Fibroblast of the aortic adventitia (primary cell): Measurements from ENCODE around the gene SH3RF3. TPM values are rescaled to one million over a fixed set of nuclear protein-coding genes. Genes with fewer than 3 reads are reported as not detected.

Experiments
- DNase-seq: peaks from one replicate; pipeline ENCODE4 v3.0.0-alpha.2; 2010; ENCODE audit warnings: low read depth
- H3K4me3 ChIP-seq: 2 replicates; pipeline ENCODE4 v1.5.1; 2011; ENCODE audit warnings: low read depth, mild to moderate bottlenecking, control low read depth, low read length, moderate library complexity
- CTCF ChIP-seq: IDR thresholded peaks from 2 replicates; pipeline ENCODE4 v1.5.1; 2011; ENCODE audit warnings: mild to moderate bottlenecking, low read length, control low read depth, inconsistent platforms; ENCODE audit not compliant: insufficient read depth
- total RNA-seq: library from RNA; depleted of rRNA; stranded (reverse); fragments of >200 nt; gene quantifications from 2 replicates; pipeline ENCODE4 v1.2.3, GENCODE V29; 2012; ENCODE audit warnings: low replicate concordance

The SH3RF3 gene
- total RNA-seq, 1 donor = 8.4 TPM

- no peak for DNase-seq
- H3K4me3 ChIP-seq = no peak overlapping the region
- no peak for TF ChIP-seq CTCF
Measured at GRCh38 chr2:109428841-109429566, 300.0 kb downstream of the SH3RF3 start.

- H3K4me3 ChIP-seq = no peak overlapping the region
- no peak for TF ChIP-seq CTCF
- DNase-seq = no peak
Measured at GRCh38 chr2:109429567-109430328, 300.7 kb downstream of the SH3RF3 start.

GRCh38 chr2:109430329-109430636 lies 301.3 kb downstream of the SH3RF3 start:
- DNase-seq = no peak
- TF ChIP-seq CTCF = no peak
- no peak overlapping the region for H3K4me3 ChIP-seq

GRCh38 chr2:109432421-109432820 lies 303.4 kb downstream of the SH3RF3 start:
- DNase-seq = no peak
- no peak for TF ChIP-seq CTCF
- no peak overlapping the region for H3K4me3 ChIP-seq

- DNase-seq = no peak
- TF ChIP-seq CTCF = no peak
- H3K4me3 ChIP-seq = no peak overlapping the region
Measured at GRCh38 chr2:109433486-109433885, 304.5 kb downstream of the SH3RF3 start.

GRCh38 chr2:109433926-109434325 lies 304.9 kb downstream of the SH3RF3 start:
- no peak for DNase-seq
- no peak for TF ChIP-seq CTCF
- H3K4me3 ChIP-seq = no peak overlapping the region
